Body of pancreas (tissue), 4 donors: ENCODE results near the gene EPHB2.

Source experiments
- CTCF ChIP-seq, 7 experiments: fragments of 450-650 bp in 4 of 7; fragments of 200-600 bp in 3 of 7; sonication (generic) in 3 of 7; IDR thresholded peaks; one replicate each; pipeline ENCODE4 v1.5.1; 2016 to 2019; ENCODE audit warnings: antibody characterized with exemption in 7 of 7
- POLR2A ChIP-seq, 3 donors: fragments of 450-650 bp; IDR thresholded peaks; one replicate each; pipeline ENCODE4 v1.6.1; 2016; ENCODE audit warnings: antibody characterized with exemption in 3 of 3, mild to moderate bottlenecking in 2 of 3

GRCh38 chr1:22674410-22674749 lies 36.3 kb upstream of the EPHB2 start:
- TF ChIP-seq CTCF (IDR thresholded peaks at IDR 0.05): peak in 1 of 7 experiments; percentile 6
- TF ChIP-seq POLR2A (IDR thresholded peaks at IDR 0.05): no peak
